GM21367 (cell line): ENCODE data around the gene ADCY5.

Experiments used
- ATAC-seq: cut with Tn5 transposase; IDR thresholded peaks from one replicate; pipeline ENCODE4 v1.9.1; 2021; ENCODE audit not compliant: unreplicated experiment

The ADCY5 gene

DNA sequence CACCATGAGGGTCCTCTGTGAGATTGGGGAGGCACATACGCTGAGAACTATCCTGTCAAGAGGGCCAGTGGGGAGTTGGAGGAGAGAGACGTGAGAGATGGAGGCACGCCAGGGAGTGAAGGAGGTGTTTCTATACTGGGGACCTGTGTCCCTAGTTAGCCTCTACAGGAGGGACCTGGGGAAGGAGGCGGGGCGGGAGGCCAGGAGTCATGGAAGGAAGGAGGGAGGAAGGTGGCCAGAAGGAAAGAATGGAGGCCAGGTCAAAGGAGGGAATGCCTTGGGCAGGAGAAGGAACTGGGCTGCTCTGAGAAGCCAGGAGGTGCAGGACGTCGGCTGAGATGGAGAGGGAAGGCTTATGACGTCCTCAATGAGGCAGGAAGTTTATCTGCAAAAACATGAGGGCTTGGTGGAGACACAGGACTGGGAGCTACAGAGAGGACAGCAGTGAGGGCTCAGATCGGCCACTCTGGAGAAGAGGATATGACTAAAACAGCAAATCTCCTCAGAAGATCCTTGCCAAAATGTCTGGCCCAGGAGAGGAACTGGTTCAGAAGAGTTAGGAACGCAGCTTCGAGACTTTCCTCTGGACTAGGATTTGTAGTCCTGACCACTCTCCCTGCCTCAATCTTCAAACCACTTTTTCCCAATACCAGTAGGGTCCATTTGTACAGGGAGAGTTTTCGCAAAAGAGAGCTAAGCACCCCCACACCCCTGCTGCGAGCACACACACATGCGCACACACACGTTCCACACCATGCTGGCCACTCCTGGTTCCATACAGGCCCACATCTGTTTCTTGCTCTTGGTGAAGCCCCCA, 59.9 kb downstream of the ADCY5 start:
- ATAC-seq: no peak

DNA sequence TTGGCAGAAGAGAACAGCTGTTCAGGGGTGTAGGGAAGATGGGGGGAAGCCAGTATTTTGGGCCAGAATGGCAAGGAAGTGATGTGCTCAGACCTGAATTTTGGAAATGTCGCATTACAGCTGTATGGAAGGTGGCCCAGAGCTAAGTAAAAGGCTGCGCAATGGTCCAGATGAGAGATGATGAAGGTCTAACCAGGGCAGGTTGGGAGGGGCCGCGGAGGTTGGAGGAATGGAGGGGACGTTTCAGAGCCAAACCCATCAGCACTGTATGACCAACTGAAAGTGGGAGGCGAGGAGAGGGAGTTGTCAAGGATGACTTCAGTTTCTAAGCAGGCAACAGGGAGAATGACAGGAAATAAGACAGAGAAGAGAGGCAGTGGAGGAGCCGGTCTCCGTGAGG, 60.8 kb downstream of the ADCY5 start:
- ATAC-seq: no peak

DNA sequence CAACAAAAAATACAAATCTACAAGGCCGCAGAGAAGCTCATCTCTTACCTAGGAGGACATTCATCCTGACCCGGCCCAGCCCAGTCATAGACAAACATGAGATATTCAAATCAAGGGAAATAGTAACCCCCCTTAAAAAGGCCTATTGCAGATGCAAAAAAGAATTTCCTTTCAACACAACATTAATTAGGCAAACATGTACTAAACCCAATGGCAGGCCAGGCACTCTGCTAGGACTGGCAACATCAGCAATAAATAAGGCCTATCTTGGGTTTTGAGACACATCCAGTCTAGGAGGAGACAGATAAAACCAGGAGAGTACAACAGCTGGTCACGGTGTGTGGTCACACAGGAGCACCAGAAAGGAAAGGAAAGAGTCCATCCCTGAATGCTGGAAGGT, 61.4 kb downstream of the ADCY5 start:
- no peak for ATAC-seq

DNA sequence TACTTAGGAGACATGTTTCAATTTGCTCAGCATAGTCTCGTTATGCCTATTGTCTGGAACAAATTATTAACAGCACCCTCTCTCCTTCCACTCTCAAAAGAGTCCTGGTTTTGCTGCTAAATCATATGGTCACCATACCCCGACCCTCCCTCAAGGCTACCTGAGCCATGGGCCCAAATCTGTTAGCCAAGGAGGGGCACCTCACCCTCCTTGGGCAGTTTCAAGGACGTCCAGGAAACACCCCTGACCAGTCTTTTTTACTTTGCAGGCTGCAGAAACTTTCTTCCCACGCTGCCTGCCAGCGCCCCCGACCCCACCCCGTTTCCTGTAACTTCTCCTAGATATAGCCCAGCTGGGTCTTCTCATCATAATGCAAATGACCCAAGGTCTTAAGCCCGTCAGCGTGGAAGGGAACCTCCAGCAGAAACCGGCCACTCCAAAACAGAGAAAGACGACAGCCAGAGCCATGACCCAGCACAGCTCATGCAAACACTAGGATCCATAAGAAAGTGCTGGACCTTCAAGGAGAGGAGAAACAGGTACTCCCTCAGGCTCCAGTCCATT, 62.3 kb downstream of the ADCY5 start:
- ATAC-seq: no peak

DNA sequence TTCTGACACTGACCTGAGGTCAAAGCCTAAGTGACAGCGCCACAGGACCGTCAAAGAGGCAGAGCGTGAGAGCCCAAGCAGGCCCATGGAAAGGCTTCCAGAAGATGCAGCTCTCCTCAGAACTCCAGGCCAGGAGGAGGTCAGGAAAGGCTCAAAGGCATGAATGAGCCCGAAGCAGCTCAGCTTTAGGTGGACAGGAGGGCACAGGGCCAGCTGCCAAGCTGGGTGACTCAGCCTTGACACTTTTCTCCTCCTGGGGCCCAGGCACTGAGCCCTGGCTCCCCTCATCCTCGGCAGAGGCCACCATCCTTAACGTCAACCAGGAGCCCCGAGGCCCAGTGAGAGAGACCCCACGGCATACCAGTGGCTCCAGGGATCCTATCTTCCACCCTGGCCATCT, 62.9 kb downstream of the ADCY5 start:
- no peak for ATAC-seq

DNA sequence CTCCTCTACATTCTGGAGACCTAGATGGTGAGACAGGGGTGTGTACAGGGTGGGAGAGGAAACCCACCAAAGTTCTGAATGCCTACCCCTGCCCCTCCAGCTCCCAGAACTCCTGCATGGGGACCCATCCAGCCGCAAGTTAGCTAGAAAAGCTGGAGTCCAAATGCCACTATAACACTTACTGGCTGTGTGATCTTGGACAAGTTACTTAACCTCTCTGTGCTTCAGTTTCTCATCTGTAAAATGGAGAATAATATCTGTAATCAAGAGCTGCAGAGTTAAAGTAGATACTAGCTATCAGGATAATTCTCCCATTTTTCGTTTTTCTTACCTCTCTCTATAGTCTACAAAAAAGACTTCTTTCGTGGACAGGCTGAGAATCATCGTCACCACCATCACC, 63.4 kb downstream of the ADCY5 start:
- ATAC-seq: no peak

DNA sequence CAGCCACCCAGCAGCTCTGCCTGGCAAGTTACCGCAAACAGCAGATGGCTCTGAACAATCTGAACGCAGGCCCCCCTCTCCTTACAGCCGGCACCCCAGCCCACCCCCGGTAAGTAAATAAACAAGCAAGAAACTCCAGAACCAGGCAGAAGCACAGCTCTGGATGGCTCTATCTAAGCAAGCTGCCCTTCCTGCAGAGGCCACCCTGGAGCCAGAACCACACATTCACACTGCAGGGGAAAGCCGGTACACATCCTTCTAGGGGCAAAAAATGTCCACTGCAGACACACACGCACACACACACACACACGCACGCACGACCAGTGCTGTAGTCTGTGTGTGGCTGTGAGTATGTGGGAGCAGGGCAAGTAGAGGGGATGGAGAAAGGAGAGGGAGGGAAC, 63.9 kb downstream of the ADCY5 start:
- no peak for ATAC-seq

DNA sequence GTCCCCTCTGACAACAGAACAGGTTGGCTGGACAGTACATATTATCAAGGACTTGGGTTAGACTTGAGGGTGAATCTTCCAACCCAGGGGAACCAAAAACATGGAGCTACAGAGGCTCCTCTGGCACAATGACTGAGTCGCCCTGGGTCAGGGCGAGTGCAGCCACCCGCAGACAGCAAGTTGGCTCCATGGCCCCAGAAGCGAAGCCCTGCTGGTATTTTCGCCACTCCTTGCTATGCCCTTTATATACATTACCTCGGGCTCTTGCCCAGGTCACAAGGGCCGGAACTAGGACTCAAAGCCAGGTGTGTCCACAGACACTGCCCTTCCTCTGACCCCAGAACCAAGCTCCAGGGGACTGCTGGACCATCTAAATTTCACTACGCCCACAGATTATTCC, 64.6 kb downstream of the ADCY5 start:
- ATAC-seq: no peak

DNA sequence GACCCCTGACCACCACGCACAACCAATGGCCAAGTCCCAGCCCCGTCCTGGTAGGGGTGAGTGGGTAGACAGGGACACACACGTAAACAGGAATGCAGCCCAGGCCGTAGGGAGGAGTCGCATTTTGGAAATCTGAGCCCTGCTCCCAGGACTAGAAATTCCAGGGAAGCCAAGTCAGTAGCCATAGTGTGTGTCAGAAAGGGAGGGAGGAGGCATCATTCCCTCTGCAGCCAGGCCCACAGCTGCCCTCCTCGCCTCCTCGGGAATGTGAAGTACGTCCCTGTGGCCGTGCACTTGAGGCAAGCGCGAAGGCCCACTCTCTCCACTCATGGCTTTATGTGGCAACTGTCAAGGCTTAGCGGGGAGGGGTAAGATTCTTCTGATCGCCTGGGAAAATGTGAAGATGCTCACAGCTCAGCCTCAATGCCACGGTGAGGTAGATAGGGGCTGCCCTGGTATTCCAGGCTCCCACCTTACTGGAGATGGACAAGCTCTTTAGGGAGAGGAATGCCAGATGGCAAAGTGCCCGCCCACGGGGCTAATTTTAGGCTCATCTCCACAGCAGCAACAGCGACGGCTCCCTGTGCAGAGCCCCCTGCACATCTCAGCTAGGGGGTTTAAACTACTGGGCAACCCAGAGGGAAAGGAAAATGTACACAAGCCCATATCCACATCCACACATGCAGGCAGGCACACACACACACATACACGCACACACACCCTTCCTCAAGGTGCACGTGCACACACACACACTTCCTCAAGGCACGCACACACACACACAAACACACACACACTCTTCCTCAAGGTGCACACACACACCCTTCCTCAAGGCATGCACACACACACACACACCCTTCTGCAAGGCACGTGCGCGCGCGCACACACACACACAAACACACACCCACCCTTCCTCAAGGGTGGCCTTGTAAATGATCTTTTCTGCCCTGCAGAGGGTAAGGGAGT, 65.5 kb downstream of the ADCY5 start:
- ATAC-seq: no peak

DNA sequence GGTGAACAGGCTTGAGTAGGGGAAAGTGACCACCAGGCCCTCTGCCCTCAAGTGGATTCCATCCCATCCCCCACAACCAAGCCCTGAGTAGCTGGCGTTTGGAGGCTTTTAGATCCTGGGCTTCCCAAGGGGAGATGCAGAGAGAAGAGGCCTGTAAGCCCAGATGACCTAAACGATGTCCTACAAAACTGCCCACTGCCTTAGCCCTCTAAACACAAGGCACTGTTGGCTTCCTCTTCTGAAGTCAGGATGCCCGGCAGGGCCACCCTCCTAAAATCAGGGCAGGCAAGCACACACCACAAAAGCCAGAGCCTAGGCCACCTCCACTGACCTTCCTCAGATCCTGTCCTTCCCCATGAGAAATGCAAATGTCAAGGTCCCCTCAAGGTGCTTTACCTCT, 68.6 kb downstream of the ADCY5 start:
- no peak for ATAC-seq

DNA sequence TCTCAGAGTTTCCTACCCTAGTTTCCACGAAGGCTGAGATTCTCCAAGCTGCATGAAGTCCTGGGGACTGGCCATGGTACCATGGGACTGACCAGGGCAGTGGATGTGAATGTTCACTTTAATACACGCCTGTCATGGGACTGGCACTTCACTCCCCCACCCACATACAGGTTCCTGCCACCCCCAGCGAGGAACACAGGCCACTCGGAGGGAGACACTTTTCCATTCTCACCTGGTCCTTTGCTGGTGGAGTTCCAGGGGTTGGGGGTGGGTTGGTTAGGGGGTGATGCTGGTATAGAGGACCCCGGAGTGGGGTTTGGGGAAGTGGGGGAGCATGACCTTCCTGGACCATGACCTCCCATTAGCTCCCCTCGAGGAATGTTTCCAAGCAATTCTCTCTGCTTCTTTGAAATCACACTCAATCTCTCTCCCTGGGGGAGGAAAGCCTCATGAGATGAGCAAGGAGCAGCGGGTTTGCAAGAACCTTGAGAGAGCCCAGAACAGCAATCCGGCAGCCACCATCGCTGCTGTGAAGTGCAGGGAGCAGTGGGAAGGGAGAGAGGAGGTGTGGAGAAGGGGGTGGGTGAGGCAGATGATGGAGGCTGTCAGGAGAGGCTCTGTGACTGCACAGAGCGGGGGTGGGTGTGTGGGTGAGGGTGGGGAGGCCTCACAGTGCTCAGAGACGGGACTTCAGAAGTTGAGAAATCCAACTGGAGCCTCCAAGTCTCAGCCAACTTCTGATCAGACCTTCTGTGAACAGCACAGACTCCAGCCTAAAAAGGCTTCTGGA, 69.7 kb downstream of the ADCY5 start:
- ATAC-seq: no peak

DNA sequence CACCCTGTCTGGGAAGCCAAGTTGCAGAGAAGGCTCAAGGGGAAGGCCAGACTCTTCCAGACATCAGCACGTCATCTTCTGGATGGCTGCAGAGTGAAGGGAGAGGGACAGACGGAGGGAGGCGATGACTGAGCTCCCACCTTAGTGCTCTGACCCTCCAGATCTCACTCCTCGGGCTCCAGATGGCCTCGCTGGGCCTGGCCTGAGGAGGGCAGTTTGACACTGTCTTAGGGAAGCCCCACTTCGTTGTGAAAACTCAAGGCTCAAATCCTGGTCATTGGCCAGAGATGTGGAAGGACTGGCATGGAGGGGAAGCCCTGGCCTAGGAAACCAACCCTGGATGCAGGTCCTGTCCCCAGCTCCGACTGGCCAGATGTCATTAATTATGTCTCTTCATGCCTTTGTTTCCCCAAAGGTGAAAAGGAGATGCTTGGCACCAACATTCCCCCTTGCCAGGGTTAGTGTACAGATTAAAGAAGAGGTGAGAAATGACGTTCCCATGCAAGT, 70.4 kb downstream of the ADCY5 start:
- ATAC-seq: no peak

DNA sequence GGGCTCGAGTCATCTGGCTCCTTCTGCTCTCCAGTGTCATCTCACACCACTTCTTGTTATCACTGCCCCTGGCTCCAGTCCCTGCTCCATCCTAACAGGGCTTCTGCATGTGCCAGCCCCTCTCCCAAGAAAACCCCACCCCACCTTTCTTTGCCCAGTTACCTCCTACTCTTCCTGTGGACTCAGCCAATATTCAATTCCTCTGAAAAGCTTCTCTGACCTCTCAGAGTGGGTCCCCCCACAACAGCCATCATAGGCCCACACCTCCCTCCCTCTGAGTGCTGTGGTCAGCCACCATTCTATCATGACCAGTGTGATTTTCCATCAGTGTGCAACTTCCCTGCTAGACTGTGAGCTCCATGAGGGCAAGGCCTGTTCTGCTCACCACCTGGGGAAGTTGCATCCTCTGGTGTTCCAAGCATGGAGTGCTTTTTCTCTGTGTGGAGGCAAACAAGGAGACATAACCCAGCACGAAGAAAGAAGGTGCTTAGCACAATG, 71.6 kb downstream of the ADCY5 start:
- ATAC-seq: no peak

DNA sequence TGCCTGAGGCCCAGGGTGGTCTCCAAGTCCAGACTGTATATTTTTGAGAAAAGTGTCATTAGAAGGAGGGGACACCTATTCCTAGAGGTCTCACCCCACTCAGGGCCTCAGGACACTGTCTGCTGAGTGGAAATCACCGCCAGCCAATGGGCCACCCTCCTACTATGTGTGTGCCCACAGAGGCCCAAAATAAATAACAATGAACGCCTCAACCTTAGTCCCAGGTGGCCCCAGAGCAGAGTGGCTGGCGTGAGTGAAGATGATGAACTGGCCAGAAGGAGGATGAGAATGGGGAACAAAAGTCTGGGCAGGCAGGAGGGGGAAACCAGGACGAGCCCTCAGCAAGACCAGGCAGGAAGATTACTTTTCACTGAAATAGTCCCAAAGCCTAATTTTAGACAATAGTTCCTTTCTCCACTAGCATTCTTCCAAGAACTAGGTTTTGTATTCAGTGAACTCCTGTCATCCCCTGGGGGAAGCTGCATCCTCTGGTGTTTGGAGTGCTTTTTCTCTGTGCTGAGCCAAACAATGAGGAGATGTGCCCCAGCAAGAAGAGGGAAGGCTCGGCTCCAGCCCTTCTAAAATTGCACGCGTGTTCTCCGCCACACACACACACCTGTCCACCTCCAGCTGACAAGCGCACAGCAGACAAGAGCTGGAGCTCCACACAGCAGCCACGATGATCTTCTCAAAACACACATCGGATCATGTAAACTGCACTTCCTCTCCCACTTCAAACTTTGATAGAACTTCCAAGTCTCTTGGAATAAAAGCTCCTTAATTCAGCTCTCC, 72.2 kb downstream of the ADCY5 start:
- ATAC-seq: no peak

DNA sequence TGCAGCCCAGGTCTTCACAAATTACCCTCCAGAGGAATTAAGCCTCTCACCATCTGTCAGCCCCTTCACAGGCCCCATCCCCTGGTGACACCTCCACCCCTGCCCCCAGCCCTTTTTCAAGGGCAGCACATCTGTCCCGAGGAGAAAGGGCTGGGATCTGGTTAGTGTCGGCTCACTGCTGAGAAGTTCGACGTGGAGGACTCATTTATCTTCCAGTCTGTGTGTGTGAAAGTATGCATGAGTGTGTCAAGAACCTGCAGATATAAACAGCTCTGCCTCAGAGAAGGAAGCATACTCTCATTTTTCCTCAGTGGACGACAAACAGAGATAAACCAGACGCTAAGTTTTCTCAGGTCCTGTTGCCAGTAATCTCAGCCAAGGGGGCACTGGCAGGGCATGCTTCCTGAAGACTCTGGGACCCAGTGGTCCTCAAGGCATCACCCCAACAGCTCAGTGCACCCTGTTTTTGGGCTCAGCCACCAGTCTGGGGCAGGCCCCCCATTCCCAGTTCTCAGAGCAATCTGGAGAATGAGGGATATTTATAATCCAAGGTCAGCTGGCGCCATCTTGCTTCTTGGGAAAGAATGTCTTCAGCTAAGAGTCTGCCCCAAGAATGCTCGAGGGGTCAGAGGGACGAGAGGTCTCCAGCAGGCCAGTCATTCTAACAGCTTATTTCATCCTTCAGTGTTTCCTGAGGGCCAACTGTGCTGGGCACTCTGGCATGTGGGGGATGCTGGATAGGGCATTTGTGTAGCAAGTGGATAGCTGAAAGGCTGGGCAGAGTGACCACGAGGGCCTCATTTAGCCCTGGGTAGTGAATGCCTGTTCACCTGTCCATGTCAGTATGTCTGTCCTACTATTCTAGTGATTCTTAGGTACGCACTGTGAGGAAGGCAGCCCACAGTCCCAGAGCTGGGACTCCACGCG, 73.6 kb downstream of the ADCY5 start:
- no peak for ATAC-seq

DNA sequence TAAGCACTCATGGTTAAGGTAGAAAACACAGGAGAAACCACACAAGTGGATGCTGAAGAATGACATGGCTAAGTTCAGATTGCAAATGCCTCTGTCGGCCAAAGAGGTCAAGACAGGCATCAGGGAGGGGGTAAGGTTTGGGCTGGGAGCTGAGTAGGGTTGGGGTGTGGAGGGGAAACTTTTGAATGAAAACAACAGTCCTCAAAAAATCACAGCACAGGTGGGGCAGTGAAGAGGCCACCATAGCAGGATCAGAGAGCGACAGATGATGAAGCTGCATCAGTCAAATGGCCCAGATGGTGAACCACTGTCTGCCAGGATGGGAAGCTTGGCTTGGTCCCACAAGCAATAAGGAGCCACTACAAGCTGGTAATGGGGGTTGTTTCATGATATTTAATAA, 74.9 kb downstream of the ADCY5 start:
- no peak for ATAC-seq

DNA sequence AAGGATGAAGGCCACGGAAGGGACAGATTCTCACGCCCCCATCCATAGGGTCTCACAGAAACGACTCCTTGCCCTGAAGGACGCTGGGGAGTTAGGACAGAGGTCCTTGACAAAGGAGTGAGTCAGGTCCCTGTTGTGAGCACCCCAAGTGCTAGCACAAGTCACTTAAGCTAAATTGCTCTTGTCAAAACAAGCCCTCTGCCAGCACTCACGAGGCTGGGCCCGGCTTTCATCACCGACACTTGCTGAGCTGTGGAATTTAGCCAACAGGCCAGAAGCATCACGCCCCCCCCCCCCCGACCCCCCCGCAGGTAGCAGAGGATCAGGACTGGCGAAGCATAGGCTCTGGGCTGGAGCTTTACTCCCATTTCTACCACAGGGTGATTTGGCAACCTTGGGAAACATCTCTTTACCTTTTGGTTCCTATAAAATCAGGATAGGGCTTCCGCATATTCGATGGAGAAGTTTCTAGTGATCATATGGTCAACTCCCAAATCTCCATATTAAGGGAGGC, 75.4 kb downstream of the ADCY5 start:
- no peak for ATAC-seq

DNA sequence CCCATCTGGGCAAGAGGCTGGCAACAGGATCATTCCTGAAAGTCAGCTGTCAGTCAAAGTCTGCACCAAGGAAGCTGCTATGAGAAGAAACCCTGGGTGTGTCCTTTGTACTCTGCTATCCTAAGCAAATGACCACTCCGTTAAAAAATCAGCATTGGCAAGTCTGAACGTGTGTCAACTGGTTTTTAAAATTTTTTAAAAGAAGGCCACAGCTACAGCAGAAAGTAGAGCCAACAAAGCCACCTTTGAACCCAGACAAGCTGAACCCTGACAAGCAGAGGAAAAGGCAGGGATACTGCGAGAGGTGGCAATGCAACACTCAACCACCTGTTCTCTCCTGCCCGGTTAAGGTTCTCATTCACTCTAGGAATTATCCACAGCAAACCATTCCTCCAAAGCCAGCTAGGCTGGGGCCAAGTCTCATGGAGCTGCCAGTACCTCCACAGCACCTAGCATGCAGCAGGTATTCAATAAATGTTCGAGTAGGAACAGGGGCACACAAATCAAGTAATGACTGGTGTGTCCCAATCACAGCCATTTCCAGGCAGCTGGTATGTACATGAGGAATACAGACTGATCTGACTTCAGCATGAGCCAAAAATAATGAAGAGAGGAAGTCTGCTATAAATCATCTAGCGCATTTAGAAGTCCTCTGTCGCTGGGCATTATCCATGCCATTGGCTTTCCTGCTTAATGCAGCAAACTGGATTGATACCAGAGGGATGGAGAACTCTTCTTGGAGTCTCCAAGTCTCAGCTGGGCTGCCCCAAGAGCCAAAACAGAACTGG, 76.0 kb downstream of the ADCY5 start:
- no peak for ATAC-seq
